ENCODE data around the gene PPP1R7.

Gene PPP1R7

GRCh38 chr2:241168366-241168765 lies 18.1 kb downstream of the PPP1R7 start:
- DNase-seq (ENCODE audit: low read depth in 2 of 2), result no peak

GRCh38 chr2:241173557-241173956 lies 23.3 kb downstream of the PPP1R7 start:
- no peak for DNase-seq (ENCODE audit: low read depth in 2 of 2)

- no peak for DNase-seq (ENCODE audit: low read depth in 2 of 2)
Measured at GRCh38 chr2:241177526-241178334, 27.5 kb downstream of the PPP1R7 start.

- DNase-seq (ENCODE audit: low read depth in 2 of 2), result no peak
Measured at GRCh38 chr2:241178961-241179360, 28.7 kb downstream of the PPP1R7 start.

- peak in 1 of 2 donors; percentile 4 for DNase-seq (ENCODE audit: low read depth in 2 of 2)
Measured at GRCh38 chr2:241179899-241180298, 29.6 kb downstream of the PPP1R7 start.

- DNase-seq (ENCODE audit: low read depth in 2 of 2), result no peak
Measured at GRCh38 chr2:241180495-241180894, 30.2 kb downstream of the PPP1R7 start.

GRCh38 chr2:241182126-241182525 lies 31.9 kb downstream of the PPP1R7 start:
- DNase-seq (ENCODE audit: low read depth in 2 of 2), result no peak

GRCh38 chr2:241182531-241183133 lies 32.4 kb downstream of the PPP1R7 start:
- no peak for DNase-seq (ENCODE audit: low read depth in 2 of 2)

- DNase-seq (ENCODE audit: low read depth in 2 of 2), result no peak
Measured at GRCh38 chr2:241183221-241183620, 33.0 kb downstream of the PPP1R7 start.

- no peak for DNase-seq (ENCODE audit: low read depth in 2 of 2)
Measured at GRCh38 chr2:241184901-241185300, 34.6 kb downstream of the PPP1R7 start.

GRCh38 chr2:241185961-241186360 lies 35.7 kb downstream of the PPP1R7 start:
- no peak for DNase-seq (ENCODE audit: low read depth in 2 of 2)

GRCh38 chr2:241187101-241187917 lies 37.0 kb downstream of the PPP1R7 start:
- no peak for DNase-seq (ENCODE audit: low read depth in 2 of 2)

- DNase-seq (ENCODE audit: low read depth in 2 of 2), result no peak
Measured at GRCh38 chr2:241187918-241188234, 37.6 kb downstream of the PPP1R7 start.

GRCh38 chr2:241188361-241189092 lies 38.3 kb downstream of the PPP1R7 start, which contains the start of gene ANO7:
TSS of gene ANO7 (plus strand) at chr2:241188677. CDS start at chr2:241190064, 1,387 bp downstream.
- no peak for DNase-seq (ENCODE audit: low read depth in 2 of 2)

GRCh38 chr2:241189093-241189855 lies 39.0 kb downstream of the PPP1R7 start:
- no peak for DNase-seq (ENCODE audit: low read depth in 2 of 2)

GRCh38 chr2:241189856-241190201 lies 39.6 kb downstream of the PPP1R7 start:
- no peak for DNase-seq (ENCODE audit: low read depth in 2 of 2)

- DNase-seq (ENCODE audit: low read depth in 2 of 2), result no peak
Measured at GRCh38 chr2:241190291-241190981, 40.2 kb downstream of the PPP1R7 start.

- DNase-seq (ENCODE audit: low read depth in 2 of 2), result no peak
Measured at GRCh38 chr2:241191081-241191480, 40.8 kb downstream of the PPP1R7 start.

GRCh38 chr2:241193271-241193670 lies 43.0 kb downstream of the PPP1R7 start:
- no peak for DNase-seq (ENCODE audit: low read depth in 2 of 2)

- DNase-seq (ENCODE audit: low read depth in 2 of 2), result no peak
Measured at GRCh38 chr2:241194811-241195210, 44.5 kb downstream of the PPP1R7 start.
